ENCODE results near the gene HAUS8.
"Not testable (repeated sequence)": the region's sequence is repeated elsewhere in the genome, so short reads cannot be mapped to it uniquely, and the experiment has no call there.

- not testable (repeated sequence) for TF ChIP-seq CTCF, POLR2A (IDR thresholded peaks at IDR 0.05)
These were observed 50.3 kb downstream of the HAUS8 start for GRCh38 chr19:17024941-17025340.
